Uterus (tissue), 4 donors: ENCODE data around the gene VEGFD. TPM values are rescaled to one million over a fixed set of nuclear protein-coding genes. Genes with fewer than 3 reads are reported as not detected.

ENCODE experiments used
- DNase-seq, 2 donors: peaks; one replicate each; pipeline ENCODE4 v3.0.0-alpha.2; 2019 to 2020
- H3K27ac ChIP-seq, 2 donors: fragments of 200-600 bp; sonication (generic); 1 replicate in 1 of 2; 2 replicates in 1 of 2; pipeline ENCODE4 v1.5.1; 2016 to 2018
- H3K27me3 ChIP-seq, 2 donors: fragments of 200-600 bp; sonication (generic); one replicate each; pipeline ENCODE4 v1.5.1; 2018 to 2019; ENCODE audit warnings: control low read depth in 1 of 2
- H3K36me3 ChIP-seq, 2 donors: fragments of 200-600 bp; sonication (generic); one replicate each; pipeline ENCODE4 v1.5.1; 2019; ENCODE audit warnings: control low read depth in 1 of 2
- H3K4me1 ChIP-seq, 2 donors: fragments of 200-600 bp; sonication (generic); one replicate each; pipeline ENCODE4 v1.5.1; 2018 to 2019; ENCODE audit warnings: control low read depth in 1 of 2
- H3K4me3 ChIP-seq, 2 donors: fragments of 200-600 bp; sonication (generic); 1 replicate in 1 of 2; 2 replicates in 1 of 2; pipeline ENCODE4 v1.5.1; 2018 to 2019; ENCODE audit warnings: mild to moderate bottlenecking in 1 of 2
- H3K9me3 ChIP-seq, 2 donors: fragments of 200-600 bp; sonication (generic); one replicate each; pipeline ENCODE4 v1.5.1; 2019; ENCODE audit warnings: control low read depth in 1 of 2
- POLR2A ChIP-seq, 2 donors: fragments of 450-650 bp; IDR thresholded peaks; one replicate each; pipeline ENCODE4 v1.6.1; 2016; ENCODE audit warnings: antibody characterized with exemption in 2 of 2, mild to moderate bottlenecking in 1 of 2, moderate library complexity in 1 of 2
- intact Hi-C: fragments of 100-400 bp; cut with DNase I; formaldehyde crosslinking; loops from one replicate; pipeline ENCODE4 v1.15.1; 2023; ENCODE audit warnings: low total_unique reads
- total RNA-seq, 4 donors: library from RNA; depleted of rRNA in 3 of 4; stranded (reverse); fragments of >200 nt in 3 of 4; gene quantifications; one replicate each; pipeline versions ENCODE4 v1.1.0 to v1.2.4, GENCODE V29; 2014 to 2023
- TF ChIP-seq, protein P1 (sequence below), 4 experiments: fragments of 200-600 bp in 2 of 4; fragments of 450-650 bp in 2 of 4; sonication (generic) in 2 of 4; IDR thresholded peaks; one replicate each; pipeline ENCODE4 v1.5.1; 2016 to 2019; ENCODE audit warnings: antibody characterized with exemption in 4 of 4, mild to moderate bottlenecking in 2 of 4, moderate library complexity in 1 of 4
- donor health status: DM: yes; HTN: yes; CAD: no.

The VEGFD gene
- total RNA-seq, 4 donors from 2014 or later: 2.9 to 13.2 (median 6.2) TPM; not detected in 1

DNA sequence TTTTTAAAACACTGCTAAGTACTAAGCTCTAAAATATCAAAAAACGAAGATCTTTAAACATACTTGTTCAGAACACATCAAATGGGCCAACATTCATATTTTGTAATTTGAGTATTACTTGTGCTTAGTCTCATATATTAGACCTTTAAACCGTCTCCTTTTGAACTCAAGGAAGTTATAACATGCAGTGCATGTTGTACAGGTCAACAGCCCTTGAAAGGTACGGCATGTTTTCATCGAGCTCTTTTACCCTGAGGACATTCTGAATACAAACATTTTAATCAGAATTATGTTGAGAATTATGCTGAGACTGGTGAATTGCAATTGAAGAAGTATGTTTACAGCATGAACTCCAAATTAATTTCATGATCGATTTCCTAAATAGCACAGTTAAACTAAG, 61.7 kb downstream of the VEGFD start:
- Histone ChIP-seq H3K4me1 (no peaks in the 10 kb centered on the region), H3K9me3 (no peaks in the 10 kb centered on the region), H3K4me3 (no peak overlapping the region), H3K27me3 (peaks cover 0 to 3% of the 10 kb centered on the region in 2 donors), H3K36me3 (no peaks in the 10 kb centered on the region), H3K27ac (no peak overlapping the region)
- DNase-seq: no peak
- intact Hi-C loops: no loop called here
- no peak for TF ChIP-seq POLR2A (IDR thresholded peaks at IDR 0.05)
- TF ChIP-seq, protein P1, sequence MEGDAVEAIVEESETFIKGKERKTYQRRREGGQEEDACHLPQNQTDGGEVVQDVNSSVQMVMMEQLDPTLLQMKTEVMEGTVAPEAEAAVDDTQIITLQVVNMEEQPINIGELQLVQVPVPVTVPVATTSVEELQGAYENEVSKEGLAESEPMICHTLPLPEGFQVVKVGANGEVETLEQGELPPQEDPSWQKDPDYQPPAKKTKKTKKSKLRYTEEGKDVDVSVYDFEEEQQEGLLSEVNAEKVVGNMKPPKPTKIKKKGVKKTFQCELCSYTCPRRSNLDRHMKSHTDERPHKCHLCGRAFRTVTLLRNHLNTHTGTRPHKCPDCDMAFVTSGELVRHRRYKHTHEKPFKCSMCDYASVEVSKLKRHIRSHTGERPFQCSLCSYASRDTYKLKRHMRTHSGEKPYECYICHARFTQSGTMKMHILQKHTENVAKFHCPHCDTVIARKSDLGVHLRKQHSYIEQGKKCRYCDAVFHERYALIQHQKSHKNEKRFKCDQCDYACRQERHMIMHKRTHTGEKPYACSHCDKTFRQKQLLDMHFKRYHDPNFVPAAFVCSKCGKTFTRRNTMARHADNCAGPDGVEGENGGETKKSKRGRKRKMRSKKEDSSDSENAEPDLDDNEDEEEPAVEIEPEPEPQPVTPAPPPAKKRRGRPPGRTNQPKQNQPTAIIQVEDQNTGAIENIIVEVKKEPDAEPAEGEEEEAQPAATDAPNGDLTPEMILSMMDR (IDR thresholded peaks at IDR 0.05): no peak

DNA sequence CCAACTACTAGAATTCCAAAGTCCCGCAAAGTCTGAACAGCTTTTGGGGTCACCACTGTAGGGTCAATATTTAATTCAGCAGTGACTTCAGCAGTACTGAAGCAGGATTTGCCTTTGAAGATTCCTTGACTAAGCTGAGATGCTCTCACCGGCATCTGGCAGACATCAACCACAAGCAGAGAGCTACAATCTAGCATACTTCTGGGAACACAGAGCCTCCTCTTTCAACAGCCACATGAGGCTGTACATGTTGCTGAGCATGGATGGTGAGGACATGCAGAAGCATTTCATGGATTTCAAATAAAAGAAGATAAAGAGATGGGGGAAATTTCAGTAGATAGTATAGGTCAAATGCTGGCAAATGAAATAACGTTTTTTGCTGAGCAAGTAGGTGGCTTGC, 62.1 kb downstream of the VEGFD start:
- no peaks in the 10 kb centered on the region for H3K36me3 ChIP-seq
- TF ChIP-seq, protein P1 (IDR thresholded peaks at IDR 0.05): no peak
- no peak for TF ChIP-seq POLR2A (IDR thresholded peaks at IDR 0.05)
- no peak overlapping the region for H3K27ac ChIP-seq
- H3K4me3 ChIP-seq: no peak overlapping the region
- H3K27me3 ChIP-seq: peaks cover 0 to 3% of the 10 kb centered on the region in 2 donors
- no peaks in the 10 kb centered on the region for H3K4me1 ChIP-seq
- intact Hi-C loops: no loop called here
- no peaks in the 10 kb centered on the region for H3K9me3 ChIP-seq
- DNase-seq: no peak

DNA sequence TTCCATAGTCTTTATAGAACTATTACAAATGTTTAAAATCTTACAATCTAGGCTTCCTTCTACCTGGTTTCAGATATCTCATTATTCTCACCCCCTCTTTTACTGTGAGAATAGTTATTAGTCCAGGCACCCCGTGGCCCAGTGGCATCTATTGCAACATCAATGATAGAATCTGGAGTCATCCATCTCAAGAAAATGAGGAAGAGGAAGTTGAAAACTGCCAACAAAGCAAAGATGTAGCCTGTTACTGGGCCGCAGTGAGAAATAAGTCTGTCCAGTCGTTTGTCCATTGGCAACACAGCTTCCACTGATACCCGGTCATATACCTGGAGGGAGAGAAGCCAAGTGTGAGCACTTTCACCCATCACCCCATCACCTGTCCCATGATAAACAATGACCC, 62.8 kb downstream of the VEGFD start:
- H3K36me3 ChIP-seq: no peaks in the 10 kb centered on the region
- no peak for DNase-seq
- peaks cover 0 to 3% of the 10 kb centered on the region in 2 donors for H3K27me3 ChIP-seq
- no peaks in the 10 kb centered on the region for H3K4me1 ChIP-seq
- H3K9me3 ChIP-seq: no peaks in the 10 kb centered on the region
- no peak for TF ChIP-seq POLR2A (IDR thresholded peaks at IDR 0.05)
- TF ChIP-seq, protein P1 (IDR thresholded peaks at IDR 0.05): no peak
- no peak overlapping the region for H3K4me3 ChIP-seq
- intact Hi-C loops: no loop called here
- H3K27ac ChIP-seq: no peak overlapping the region

DNA sequence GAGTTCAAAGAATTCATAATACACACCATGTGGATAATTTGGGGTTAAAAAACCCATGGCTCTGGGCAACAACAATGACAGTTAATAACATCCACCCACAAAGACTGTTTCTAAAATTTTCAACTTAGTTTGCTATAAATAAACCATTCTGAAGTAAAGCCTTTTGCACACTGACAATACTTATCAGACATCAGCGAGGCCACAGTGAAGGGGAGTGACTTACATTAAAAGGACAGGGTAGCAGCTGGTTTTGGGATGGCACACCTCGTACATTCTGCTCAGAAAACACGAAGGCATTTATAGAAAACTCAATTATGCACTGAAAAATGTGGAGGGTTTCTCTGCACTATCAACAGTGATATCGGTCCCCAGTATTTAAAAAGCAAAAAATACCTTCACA, 63.9 kb downstream of the VEGFD start:
- DNase-seq: no peak
- Histone ChIP-seq H3K27ac (no peak overlapping the region), H3K4me3 (no peak overlapping the region), H3K4me1 (no peaks in the 10 kb centered on the region), H3K36me3 (no peaks in the 10 kb centered on the region), H3K9me3 (no peaks in the 10 kb centered on the region), H3K27me3 (no peaks in the 10 kb centered on the region)
- intact Hi-C loops: no loop called here
- no peak for TF ChIP-seq POLR2A (IDR thresholded peaks at IDR 0.05)
- TF ChIP-seq, protein P1 (IDR thresholded peaks at IDR 0.05): no peak

DNA sequence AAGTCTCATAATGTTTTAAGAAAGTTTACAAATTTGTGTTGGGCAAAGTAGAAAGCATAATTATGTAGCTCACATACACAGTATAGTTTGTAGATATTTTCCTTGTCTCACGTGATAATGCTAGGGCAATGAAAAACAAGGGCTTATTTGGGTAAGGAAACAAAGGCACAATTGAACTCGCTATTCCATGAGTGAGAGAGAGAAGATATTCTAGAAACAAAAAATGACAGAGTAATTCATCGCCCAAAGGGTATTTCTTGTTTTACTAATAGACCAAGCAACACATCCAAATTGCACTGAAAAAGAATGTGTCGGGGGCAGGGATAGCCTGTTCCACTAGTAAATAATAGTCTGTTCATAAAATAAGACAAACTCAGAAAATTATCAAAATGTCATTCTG, 65.1 kb downstream of the VEGFD start:
- H3K36me3 ChIP-seq: no peaks in the 10 kb centered on the region
- H3K4me3 ChIP-seq: no peak overlapping the region
- H3K9me3 ChIP-seq: no peaks in the 10 kb centered on the region
- no peak for DNase-seq
- no peaks in the 10 kb centered on the region for H3K4me1 ChIP-seq
- intact Hi-C loops: no loop called here
- H3K27me3 ChIP-seq: no peaks in the 10 kb centered on the region
- H3K27ac ChIP-seq: no peak overlapping the region
- TF ChIP-seq, protein P1 (IDR thresholded peaks at IDR 0.05): no peak
- no peak for TF ChIP-seq POLR2A (IDR thresholded peaks at IDR 0.05)
